Lower lobe of right lung (tissue), 2 donors: ENCODE results near the gene VPS8. TPM values are rescaled to one million over a fixed set of nuclear protein-coding genes. Genes with fewer than 3 reads are reported as not detected.

Experiments
- ATAC-seq, 2 donors: fragments of 200-7000 bp; cut with Tn5 transposase; one replicate each; pipeline ENCODE4 v1.9.1; 2020 to 2022; ENCODE audit warnings: mild to moderate bottlenecking in 2 of 2, moderate library complexity in 2 of 2
- DNase-seq: peaks from one replicate; pipeline ENCODE4 v3.0.0-alpha.2; 2020
- H3K27ac ChIP-seq: fragments of 200-600 bp; one replicate; pipeline ENCODE4 v1.8.0; 2022
- H3K27me3 ChIP-seq: fragments of 200-600 bp; one replicate; pipeline ENCODE4 v1.8.0; 2022; ENCODE audit warnings: low read depth
- H3K36me3 ChIP-seq: fragments of 200-600 bp; one replicate; pipeline ENCODE4 v1.8.0; 2022; ENCODE audit warnings: mild to moderate bottlenecking
- H3K4me1 ChIP-seq: fragments of 200-600 bp; one replicate; pipeline ENCODE4 v1.8.0; 2022
- H3K4me3 ChIP-seq: fragments of 200-600 bp; one replicate; pipeline ENCODE4 v1.8.0; 2022; ENCODE audit warnings: mild to moderate bottlenecking
- H3K9me3 ChIP-seq: fragments of 200-600 bp; one replicate; pipeline ENCODE4 v1.8.0; 2022
- intact Hi-C: fragments of 100-400 bp; cut with DNase I; formaldehyde crosslinking; loops from one replicate; pipeline ENCODE4 v1.11.0; 2022
- total RNA-seq: library from RNA; stranded (reverse); fragmentation: NEBNext Ultra II Directional; extraction: Animal tissue kit (Norgen Biotek cat#: 25700); gene quantifications from one replicate; pipeline ENCODE4 v1.2.1, GENCODE V29; 2021
- TF ChIP-seq, protein P1 (sequence below): fragments of 200-600 bp; IDR thresholded peaks from one replicate; pipeline ENCODE4 v1.8.0; 2022; ENCODE audit warnings: antibody characterized with exemption, mild to moderate bottlenecking
- donor health status: DM: no; HTN: yes; CAD: no; lungs with severe emphysema.

VPS8 gene
- total RNA-seq, 1 donor from 2014 or later = 84.7 TPM

- Histone ChIP-seq H3K27ac (no peak overlapping the region), H3K4me1 (peaks cover 23% of the 10 kb centered on the region), H3K9me3 (no peaks in the 10 kb centered on the region), H3K27me3 (no peaks in the 10 kb centered on the region), H3K4me3 (no peak overlapping the region), H3K36me3 (peaks cover 10% of the 10 kb centered on the region)
- ATAC-seq (no peak), DNase-seq (no peak)
- intact Hi-C loops = no loop called here
- TF ChIP-seq, protein P1, sequence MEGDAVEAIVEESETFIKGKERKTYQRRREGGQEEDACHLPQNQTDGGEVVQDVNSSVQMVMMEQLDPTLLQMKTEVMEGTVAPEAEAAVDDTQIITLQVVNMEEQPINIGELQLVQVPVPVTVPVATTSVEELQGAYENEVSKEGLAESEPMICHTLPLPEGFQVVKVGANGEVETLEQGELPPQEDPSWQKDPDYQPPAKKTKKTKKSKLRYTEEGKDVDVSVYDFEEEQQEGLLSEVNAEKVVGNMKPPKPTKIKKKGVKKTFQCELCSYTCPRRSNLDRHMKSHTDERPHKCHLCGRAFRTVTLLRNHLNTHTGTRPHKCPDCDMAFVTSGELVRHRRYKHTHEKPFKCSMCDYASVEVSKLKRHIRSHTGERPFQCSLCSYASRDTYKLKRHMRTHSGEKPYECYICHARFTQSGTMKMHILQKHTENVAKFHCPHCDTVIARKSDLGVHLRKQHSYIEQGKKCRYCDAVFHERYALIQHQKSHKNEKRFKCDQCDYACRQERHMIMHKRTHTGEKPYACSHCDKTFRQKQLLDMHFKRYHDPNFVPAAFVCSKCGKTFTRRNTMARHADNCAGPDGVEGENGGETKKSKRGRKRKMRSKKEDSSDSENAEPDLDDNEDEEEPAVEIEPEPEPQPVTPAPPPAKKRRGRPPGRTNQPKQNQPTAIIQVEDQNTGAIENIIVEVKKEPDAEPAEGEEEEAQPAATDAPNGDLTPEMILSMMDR = no peak
These were observed 2.2 kb downstream of the VPS8 start for GRCh38 chr3:184814214-184814613.

GRCh38 chr3:184815046-184815930, 3.3 kb downstream of the VPS8 start:
- H3K27ac ChIP-seq = no peak overlapping the region
- H3K36me3 ChIP-seq = peaks cover 10% of the 10 kb centered on the region
- H3K27me3 ChIP-seq = no peaks in the 10 kb centered on the region
- H3K9me3 ChIP-seq = no peaks in the 10 kb centered on the region
- intact Hi-C loops = no loop called here
- no peak for ATAC-seq
- no peak for DNase-seq
- TF ChIP-seq, protein P1 = no peak
- peaks cover 23% of the 10 kb centered on the region for H3K4me1 ChIP-seq
- H3K4me3 ChIP-seq = no peak overlapping the region

- intact Hi-C loops = no loop called here
- ATAC-seq (no peak), DNase-seq (no peak)
- Histone ChIP-seq H3K9me3 (no peaks in the 10 kb centered on the region), H3K27ac (no peak overlapping the region), H3K36me3 (peaks cover 10% of the 10 kb centered on the region), H3K4me3 (no peak overlapping the region), H3K4me1 (peaks cover 19% of the 10 kb centered on the region), H3K27me3 (no peaks in the 10 kb centered on the region)
- TF ChIP-seq, protein P1 = no peak
These were observed 4.6 kb downstream of the VPS8 start for GRCh38 chr3:184816614-184817013.

- H3K9me3 ChIP-seq = no peaks in the 10 kb centered on the region
- H3K36me3 ChIP-seq = peaks cover 10% of the 10 kb centered on the region
- intact Hi-C loops = no loop called here
- no peaks in the 10 kb centered on the region for H3K4me1 ChIP-seq
- no peak overlapping the region for H3K4me3 ChIP-seq
- H3K27me3 ChIP-seq = no peaks in the 10 kb centered on the region
- no peak for ATAC-seq
- no peak overlapping the region for H3K27ac ChIP-seq
- TF ChIP-seq, protein P1 = no peak
- no peak for DNase-seq
These were observed 8.6 kb downstream of the VPS8 start for GRCh38 chr3:184820525-184820924.

- Histone ChIP-seq H3K36me3 (peaks cover 10% of the 10 kb centered on the region), H3K9me3 (no peaks in the 10 kb centered on the region), H3K4me3 (no peak overlapping the region), H3K4me1 (no peaks in the 10 kb centered on the region), H3K27ac (no peak overlapping the region), H3K27me3 (no peaks in the 10 kb centered on the region)
- DNase-seq (no peak), ATAC-seq (no peak)
- intact Hi-C loops = no loop called here
- TF ChIP-seq, protein P1 = no peak
These were observed 9.1 kb downstream of the VPS8 start for GRCh38 chr3:184821034-184821433.
